ENCODE results near the gene DDX25.

GRCh38 chr11:125957618-125958332 is 53.5 kb downstream of the DDX25 start:
- TF ChIP-seq CTCF (IDR thresholded peaks at IDR 0.05) (no peak), POLR2AphosphoS5 (IDR thresholded peaks at IDR 0.05) (no peak)

Data from transverse colon (tissue), 4 donors.